ENCODE data around the gene GTPBP2. TPM values are rescaled to one million over a fixed set of nuclear protein-coding genes. Genes with fewer than 3 reads are reported as not detected.

The GTPBP2 gene
- total and polyA plus RNA-seq, 2 of the 13 experiments (the other 11 are each of a cell fraction or from before 2014, with no cell fraction given) = 26.9 to 88.2 TPM

DNA sequence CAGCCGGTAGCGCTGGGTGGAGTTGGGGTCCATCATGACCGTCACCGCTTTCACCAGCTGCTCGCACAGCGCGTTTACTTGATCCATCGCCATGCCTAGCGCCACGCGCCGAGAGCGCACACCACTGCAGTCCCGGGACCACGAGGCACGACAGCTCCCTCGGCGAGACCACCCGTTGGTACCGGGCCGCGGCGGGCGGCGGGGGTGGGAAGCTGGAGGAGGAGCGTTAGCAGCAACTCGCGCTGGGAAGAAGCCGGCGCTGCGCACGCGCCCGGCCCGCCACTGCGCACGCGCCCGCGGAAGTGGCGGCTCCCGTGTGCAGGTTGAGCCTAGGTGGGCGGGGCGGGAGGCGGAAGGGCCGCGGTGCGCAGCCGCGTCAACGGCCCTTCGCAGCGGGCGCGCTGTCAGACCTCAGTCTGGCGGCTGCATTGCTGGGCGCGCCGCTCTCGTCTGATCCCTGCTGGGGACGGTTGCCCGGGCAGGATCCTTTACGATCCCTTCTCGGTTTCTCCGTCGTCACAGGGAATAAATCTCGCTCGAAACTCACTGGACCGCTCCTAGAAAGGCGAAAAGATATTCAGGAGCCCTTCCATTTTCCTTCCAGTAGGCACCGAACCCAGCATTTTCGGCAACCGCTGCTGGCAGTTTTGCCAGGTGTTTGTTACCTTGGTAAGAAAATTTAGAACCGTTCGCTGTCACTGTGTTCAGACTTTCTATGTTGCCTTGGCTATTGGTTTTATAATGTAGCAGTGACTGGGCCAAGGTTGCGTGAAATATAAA, 53.1 kb downstream of the GTPBP2 start, which contains the start of the genes POLH and XPO5 (continued):
- no peak; the same call in 1 of the 2 replicates for TF ChIP-seq ZHX2 (IDR thresholded peaks at IDR 0.05; ENCODE audit: low read depth)
- TF ChIP-seq ZHX2 (CRISPR knock-in tag; IDR thresholded peaks at IDR 0.05; ENCODE audit: borderline replicate concordance) = no peak
- TF ChIP-seq NR2F6 (IDR thresholded peaks at IDR 0.05) = no peak
- TF ChIP-seq NR2F6 (CRISPR knock-in tag; IDR thresholded peaks at IDR 0.05) = no peak; the same call in 1 of the 2 replicates
- TF ChIP-seq ZNF660 (CRISPR knock-in tag; IDR thresholded peaks at IDR 0.05; ENCODE audit: borderline replicate concordance, low read depth) = peak; percentile 53; the same call in 1 of the 2 replicates
- TF ChIP-seq, protein P1, sequence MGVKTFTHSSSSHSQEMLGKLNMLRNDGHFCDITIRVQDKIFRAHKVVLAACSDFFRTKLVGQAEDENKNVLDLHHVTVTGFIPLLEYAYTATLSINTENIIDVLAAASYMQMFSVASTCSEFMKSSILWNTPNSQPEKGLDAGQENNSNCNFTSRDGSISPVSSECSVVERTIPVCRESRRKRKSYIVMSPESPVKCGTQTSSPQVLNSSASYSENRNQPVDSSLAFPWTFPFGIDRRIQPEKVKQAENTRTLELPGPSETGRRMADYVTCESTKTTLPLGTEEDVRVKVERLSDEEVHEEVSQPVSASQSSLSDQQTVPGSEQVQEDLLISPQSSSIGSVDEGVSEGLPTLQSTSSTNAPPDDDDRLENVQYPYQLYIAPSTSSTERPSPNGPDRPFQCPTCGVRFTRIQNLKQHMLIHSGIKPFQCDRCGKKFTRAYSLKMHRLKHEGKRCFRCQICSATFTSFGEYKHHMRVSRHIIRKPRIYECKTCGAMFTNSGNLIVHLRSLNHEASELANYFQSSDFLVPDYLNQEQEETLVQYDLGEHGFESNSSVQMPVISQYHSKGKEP (CRISPR knock-in tag; IDR thresholded peaks at IDR 0.05) = peak; percentile 70; the same call in 1 of the 2 replicates
- TF ChIP-seq ZNF569 (CRISPR knock-in tag; IDR thresholded peaks at IDR 0.05; ENCODE audit: borderline replicate concordance) = no peak
- TF ChIP-seq, protein P2, sequence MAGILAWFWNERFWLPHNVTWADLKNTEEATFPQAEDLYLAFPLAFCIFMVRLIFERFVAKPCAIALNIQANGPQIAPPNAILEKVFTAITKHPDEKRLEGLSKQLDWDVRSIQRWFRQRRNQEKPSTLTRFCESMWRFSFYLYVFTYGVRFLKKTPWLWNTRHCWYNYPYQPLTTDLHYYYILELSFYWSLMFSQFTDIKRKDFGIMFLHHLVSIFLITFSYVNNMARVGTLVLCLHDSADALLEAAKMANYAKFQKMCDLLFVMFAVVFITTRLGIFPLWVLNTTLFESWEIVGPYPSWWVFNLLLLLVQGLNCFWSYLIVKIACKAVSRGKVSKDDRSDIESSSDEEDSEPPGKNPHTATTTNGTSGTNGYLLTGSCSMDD (CRISPR knock-in tag; IDR thresholded peaks at IDR 0.05) = peak; percentile 89
- TF ChIP-seq RXRB (CRISPR knock-in tag; IDR thresholded peaks at IDR 0.05; ENCODE audit: borderline replicate concordance) = peak; percentile 49; the same call in 1 of the 2 replicates
- peak; percentile 48 for TF ChIP-seq ZNF276 (CRISPR knock-in tag; IDR thresholded peaks at IDR 0.05; ENCODE audit: low read depth)
- peak; percentile 78 for TF ChIP-seq POGZ (CRISPR knock-in tag; IDR thresholded peaks at IDR 0.05)
- TF ChIP-seq SRSF1 (optimal IDR thresholded peaks at IDR 0.05; ENCODE audit: low read depth, low read length) = no peak
- peak; percentile 84 for TF ChIP-seq HOXA5 (CRISPR knock-in tag; IDR thresholded peaks at IDR 0.05)
- peak; percentile 92 for TF ChIP-seq HOXA3 (CRISPR knock-in tag; IDR thresholded peaks at IDR 0.05)
- no peak for TF ChIP-seq ZNF460 (CRISPR knock-in tag; IDR thresholded peaks at IDR 0.05; ENCODE audit: borderline replicate concordance)
- peak; percentile 97 for TF ChIP-seq ZC3H13 (CRISPR knock-in tag; IDR thresholded peaks at IDR 0.05)
- TF ChIP-seq, protein P3, sequence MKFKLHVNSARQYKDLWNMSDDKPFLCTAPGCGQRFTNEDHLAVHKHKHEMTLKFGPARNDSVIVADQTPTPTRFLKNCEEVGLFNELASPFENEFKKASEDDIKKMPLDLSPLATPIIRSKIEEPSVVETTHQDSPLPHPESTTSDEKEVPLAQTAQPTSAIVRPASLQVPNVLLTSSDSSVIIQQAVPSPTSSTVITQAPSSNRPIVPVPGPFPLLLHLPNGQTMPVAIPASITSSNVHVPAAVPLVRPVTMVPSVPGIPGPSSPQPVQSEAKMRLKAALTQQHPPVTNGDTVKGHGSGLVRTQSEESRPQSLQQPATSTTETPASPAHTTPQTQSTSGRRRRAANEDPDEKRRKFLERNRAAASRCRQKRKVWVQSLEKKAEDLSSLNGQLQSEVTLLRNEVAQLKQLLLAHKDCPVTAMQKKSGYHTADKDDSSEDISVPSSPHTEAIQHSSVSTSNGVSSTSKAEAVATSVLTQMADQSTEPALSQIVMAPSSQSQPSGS (CRISPR knock-in tag; IDR thresholded peaks at IDR 0.05) = no peak; the same call in 1 of the 2 replicates
